Transverse colon (tissue), 4 donors: ENCODE data around the gene SLC16A13.

Experiments used
- POLR2A ChIP-seq: fragments of 450-650 bp; IDR thresholded peaks from one replicate; pipeline ENCODE4 v1.6.1; 2016; ENCODE audit warnings: antibody characterized with exemption, mild to moderate bottlenecking, moderate library complexity
- POLR2AphosphoS5 ChIP-seq, 3 donors: sonication (generic); formaldehyde crosslinking; IDR thresholded peaks; one replicate each; pipeline ENCODE4 v1.6.1; 2016; ENCODE audit warnings: antibody characterized with exemption in 3 of 3
- TF ChIP-seq, protein P1 (sequence below), 5 experiments: fragments of 200-600 bp in 3 of 5; fragments of 450-650 bp in 2 of 5; sonication (generic) in 3 of 5; IDR thresholded peaks; 1 replicate in 2 of 5; 2 replicates in 3 of 5; pipeline ENCODE4 v1.5.1; 2016 to 2017; ENCODE audit warnings: antibody characterized with exemption in 5 of 5, inconsistent platforms in 3 of 5, mild to moderate bottlenecking in 2 of 5, moderate library complexity in 1 of 5

DNA sequence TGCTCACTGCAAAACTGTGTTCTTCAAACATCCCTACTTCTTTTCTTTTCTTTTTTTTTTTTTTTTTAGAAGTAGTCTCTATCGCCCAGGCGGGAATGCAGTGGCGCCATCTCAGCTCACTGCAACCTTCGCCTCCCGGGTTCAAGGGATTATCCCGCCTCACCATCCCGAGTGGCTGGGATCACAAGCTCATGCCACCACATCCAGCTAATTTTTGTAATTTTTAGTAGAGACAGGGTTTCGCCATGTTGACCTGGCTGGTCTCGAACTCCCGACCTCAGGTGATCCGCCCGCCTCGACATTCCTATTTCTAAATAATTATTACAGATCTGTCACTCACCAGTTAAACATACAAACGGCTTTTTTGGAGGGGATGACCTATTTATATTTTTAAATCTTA lies 24.4 kb upstream of the SLC16A13 start:
- no peak for TF ChIP-seq POLR2A
- TF ChIP-seq, protein P1, sequence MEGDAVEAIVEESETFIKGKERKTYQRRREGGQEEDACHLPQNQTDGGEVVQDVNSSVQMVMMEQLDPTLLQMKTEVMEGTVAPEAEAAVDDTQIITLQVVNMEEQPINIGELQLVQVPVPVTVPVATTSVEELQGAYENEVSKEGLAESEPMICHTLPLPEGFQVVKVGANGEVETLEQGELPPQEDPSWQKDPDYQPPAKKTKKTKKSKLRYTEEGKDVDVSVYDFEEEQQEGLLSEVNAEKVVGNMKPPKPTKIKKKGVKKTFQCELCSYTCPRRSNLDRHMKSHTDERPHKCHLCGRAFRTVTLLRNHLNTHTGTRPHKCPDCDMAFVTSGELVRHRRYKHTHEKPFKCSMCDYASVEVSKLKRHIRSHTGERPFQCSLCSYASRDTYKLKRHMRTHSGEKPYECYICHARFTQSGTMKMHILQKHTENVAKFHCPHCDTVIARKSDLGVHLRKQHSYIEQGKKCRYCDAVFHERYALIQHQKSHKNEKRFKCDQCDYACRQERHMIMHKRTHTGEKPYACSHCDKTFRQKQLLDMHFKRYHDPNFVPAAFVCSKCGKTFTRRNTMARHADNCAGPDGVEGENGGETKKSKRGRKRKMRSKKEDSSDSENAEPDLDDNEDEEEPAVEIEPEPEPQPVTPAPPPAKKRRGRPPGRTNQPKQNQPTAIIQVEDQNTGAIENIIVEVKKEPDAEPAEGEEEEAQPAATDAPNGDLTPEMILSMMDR (IDR thresholded peaks at IDR 0.05): no peak
- no peak for TF ChIP-seq POLR2AphosphoS5 (IDR thresholded peaks at IDR 0.05)
